Inflammatory macrophage (primary cell): ENCODE measurements around the gene ARL3.

ENCODE experiments used
- DNase-seq, 2 donors: peaks; one replicate each; pipeline ENCODE4 v3.0.0-alpha.2; 2020 to 2022

ARL3 gene

GRCh38 chr10:102650655-102651454 lies 63.3 kb downstream of the ARL3 start:
- DNase-seq, result peak; percentile 26 to 60

- DNase-seq, result no peak
Observed at GRCh38 chr10:102649797-102650654, 64.2 kb downstream of the ARL3 start.

GRCh38 chr10:102648889-102649796 lies 65.1 kb downstream of the ARL3 start:
- no peak for DNase-seq

GRCh38 chr10:102648269-102648888 lies 65.8 kb downstream of the ARL3 start:
- DNase-seq, result no peak

GRCh38 chr10:102647443-102648268 lies 66.5 kb downstream of the ARL3 start:
- DNase-seq, result no peak

GRCh38 chr10:102646610-102647442 lies 67.4 kb downstream of the ARL3 start:
- peak; percentile 78 to 88 for DNase-seq

- peak; percentile 98 for DNase-seq
Observed at GRCh38 chr10:102645741-102646609, 68.2 kb downstream of the ARL3 start.

- DNase-seq, result peak; percentile 87 to 89
Observed at GRCh38 chr10:102645388-102645740, 68.8 kb downstream of the ARL3 start.

GRCh38 chr10:102644646-102645387 lies 69.4 kb downstream of the ARL3 start:
- DNase-seq, result peak; percentile 18 to 41

GRCh38 chr10:102644066-102644645 lies 70.0 kb downstream of the ARL3 start, which contains the start of gene TRIM8:
Gene TRIM8, plus strand, starts transcription at chr10:102644479. Its CDS starts 139 bp downstream, at chr10:102644618.
- DNase-seq, result peak; percentile 44 to 59

- peak; percentile 83 to 88 for DNase-seq
Observed at GRCh38 chr10:102643336-102644065, 70.7 kb downstream of the ARL3 start.

GRCh38 chr10:102642736-102643335 lies 71.4 kb downstream of the ARL3 start:
- DNase-seq, result peak; percentile 39 to 43

- peak; percentile 97 to 98 for DNase-seq
Observed at GRCh38 chr10:102641880-102642735, 72.1 kb downstream of the ARL3 start.

- DNase-seq, result no peak
Observed at GRCh38 chr10:102641402-102641801, 72.8 kb downstream of the ARL3 start.

GRCh38 chr10:102639537-102639936 lies 74.7 kb downstream of the ARL3 start:
- no peak for DNase-seq

GRCh38 chr10:102635377-102635776 lies 78.8 kb downstream of the ARL3 start:
- DNase-seq, result peak; percentile 40 to 49
